ENCODE data around the gene THAP2. TPM values are rescaled to one million over a fixed set of nuclear protein-coding genes. Genes with fewer than 3 reads are reported as not detected.
A peak's percentile ranks its signal among the peaks of the same experiment; 100 is the strongest.

The THAP2 gene
- total and polyA plus RNA-seq, 2 donors (not counting 3 experiments of a cell fraction or from before 2014, with no cell fraction given), result 1.4 to 4.4 TPM

GRCh38 chr12:71684081-71684480 lies 20.0 kb downstream of the THAP2 start:
- no peak overlapping the region for H3K4me2 ChIP-seq (ENCODE audit: insufficient read depth, low read length)

More at GRCh38 chr12:71684081-71684480, 20.0 kb downstream of the THAP2 start:
- ChIA-PET POLR2A (no interaction called here), CTCF (interaction anchor here (4.6 kb wide), 1 partner anchor 62 kb away, joined by 59 read pairs; no protein-coding TSS in a partner anchor)
- Histone ChIP-seq H3K36me3 (ENCODE audit: control insufficient read depth in 2 of 2, extremely low read depth in 1 of 2, insufficient read depth in 2 of 2, low read length in 2 of 2) (no peaks in the 10 kb centered on the region), H4K20me1 (replicated peaks; ENCODE audit: control insufficient read depth, extremely low read depth, insufficient read depth, low read length) (no peaks in the 10 kb centered on the region), H3K9me3 (replicated peaks; ENCODE audit: control insufficient read depth, insufficient read depth, low read length) (no peaks in the 10 kb centered on the region), H3K4me3 (replicated peaks in 1 of 3; ENCODE audit: insufficient read depth in 1 of 3, low read depth in 1 of 3, low read length in 3 of 3) (no peak overlapping the region), H3K79me2 (ENCODE audit: control insufficient read depth, insufficient read depth, low read length) (no peaks in the 10 kb centered on the region), H3K4me1 (ENCODE audit: control insufficient read depth, extremely low read depth, insufficient read depth, low read length) (peaks cover 4% of the 10 kb centered on the region), H3K27ac (ENCODE audit: insufficient read depth, low read depth, low read length) (no peak overlapping the region), H3K9ac (replicated peaks; ENCODE audit: extremely low read depth, insufficient read depth, low read length) (no peak overlapping the region), H3K9me1 (replicated peaks; ENCODE audit: control insufficient read depth, extremely low read depth, insufficient read depth, low read length) (no peaks in the 10 kb centered on the region), H2AFZ (ENCODE audit: low read depth, low read length) (peak overlapping the region; percentile 23), H3K27me3 (ENCODE audit: control insufficient read depth in 2 of 2, insufficient read depth in 2 of 2, low read length in 2 of 2) (no peaks in the 10 kb centered on the region)
- BruUV-seq (replicated peaks), result no TSS peak
- FAIRE-seq (no peak), DNase-seq (ENCODE audit: low read depth, low spot score) (no peak)
- dilution Hi-C loops (cut with MboI; ENCODE audit: extremely low pct_ligation_motif_present, low sequenced_read_pairs) (no loop called here), intact Hi-C loops (cut with micrococcal nuclease) (no loop called here)
- no peak for TF ChIP-seq MYC (IDR thresholded peaks at IDR 0.05; ENCODE audit: low read depth, low read length)
- no peak for TF ChIP-seq JUN (IDR thresholded peaks at IDR 0.05; ENCODE audit: borderline replicate concordance, insufficient read depth, insufficient read length, low read depth)
- no peak for TF ChIP-seq FOS (IDR thresholded peaks at IDR 0.05; ENCODE audit: borderline replicate concordance, insufficient read depth, low read length)
- TF ChIP-seq EZH2 (IDR thresholded peaks at IDR 0.05; ENCODE audit: borderline replicate concordance, low read depth, low read length, severe bottlenecking), result no peak
- no peak for TF ChIP-seq MAX (IDR thresholded peaks at IDR 0.05; ENCODE audit: insufficient read depth, insufficient read length)
- TF ChIP-seq POLR2A (IDR thresholded peaks at IDR 0.05; ENCODE audit: low read depth, low read length), result no peak
- TF ChIP-seq POLR2AphosphoS5 (IDR thresholded peaks at IDR 0.05; ENCODE audit: insufficient read depth, low read depth, low read length), result no peak
- no peak for TF ChIP-seq GATA2 (IDR thresholded peaks at IDR 0.05; ENCODE audit: insufficient read depth, insufficient read length, low read depth, low read length)
- TF ChIP-seq CTCF (IDR thresholded peaks at IDR 0.05; ENCODE audit: extremely low read depth in 1 of 2, insufficient read depth in 1 of 2, low read depth in 1 of 2, low read length in 2 of 2), result no peak

Measured in endothelial cell of umbilical vein (primary cell).